ENCODE results near the gene NMS. TPM values are rescaled to one million over a fixed set of nuclear protein-coding genes. Genes with fewer than 3 reads are reported as not detected.

NMS gene
- total and polyA plus RNA-seq, 10 of the 15 experiments (the other 5 are each of a cell fraction or from before 2014, with no cell fraction given): not detected

- no peaks in the 10 kb centered on the region; the same call in 1 of the 3 replicates for H3K9me3 ChIP-seq (replicated peaks; ENCODE audit: control insufficient read depth, insufficient read depth, low read length)
- H3K27me3 ChIP-seq (replicated peaks in 1 of 2; ENCODE audit: control insufficient read depth in 2 of 2, insufficient read depth in 2 of 2, low read length in 1 of 2): no peaks in the 10 kb centered on the region
- H3K4me2 ChIP-seq (ENCODE audit: control insufficient read depth, insufficient read depth): no peak overlapping the region
- ChIA-PET CTCF (interaction anchor here (0.8 to 1.8 kb wide), 4 partner anchors 12 to 551 kb away, joined by 3 to 4 read pairs (median 4); no protein-coding TSS in a partner anchor), SMC1A (ENCODE audit: uncharacterized antibody, unreplicated experiment) (no interaction called here), RAD21 (ENCODE audit: unreplicated experiment) (no interaction called here), POLR2A (no interaction called here)
- intact Hi-C loops (cut with micrococcal nuclease; ENCODE audit: unreplicated experiment) (no loop called here), in situ Hi-C loops (cut with MboI) (loop anchor here (10.0 kb wide), 1 partner anchor 557 kb away; no protein-coding TSS in a partner anchor)
- H3K4me3 ChIP-seq: no peak overlapping the region
- no peak for FAIRE-seq
- BruUV-seq (replicated peaks): no TSS peak
- no peaks in the 10 kb centered on the region for H3K79me2 ChIP-seq (ENCODE audit: control insufficient read depth, insufficient read depth, low read length)
- ATAC-seq: peak; percentile 67
- TF ChIP-seq RAD21 (IDR thresholded peaks at IDR 0.05; ENCODE audit: insufficient read depth, low read depth, low read length): peak; percentile 67
- no peak for TF ChIP-seq PAX5 (IDR thresholded peaks at IDR 0.05; ENCODE audit: borderline replicate concordance, low read depth, low read length)
- 0 out of 3 replicates have a peak, but pooled peaks of 1 of the 2 experiments have one; percentile 11 for TF ChIP-seq EGR1 (IDR thresholded peaks at IDR 0.05; ENCODE audit: borderline replicate concordance in 1 of 2, low read depth in 2 of 2, low read length in 2 of 2)
- TF ChIP-seq ZBTB33 (IDR thresholded peaks at IDR 0.05): peak; percentile 79; the same call in 1 of the 2 replicates
- no peak for TF ChIP-seq ZNF687 (IDR thresholded peaks at IDR 0.05)
- TF ChIP-seq SMC3 (IDR thresholded peaks at IDR 0.05; ENCODE audit: borderline replicate concordance, low read length): peak; percentile 44; the same call in 1 of the 2 replicates
- TF ChIP-seq CTCF (IDR thresholded peaks at IDR 0.05 in 2 of 3, conservative IDR thresholded peaks at IDR 0.05 in 1 of 3; ENCODE audit: control insufficient read depth in 2 of 3, extremely low read depth in 1 of 3, insufficient read depth in 1 of 3, low read depth in 3 of 3, low read length in 3 of 3): peak; percentile 29 to 46 (median 37); a peak in 5 of 6 replicates
- H2AFZ ChIP-seq (ENCODE audit: control insufficient read depth, low read depth, low read length): no peak overlapping the region
- no peaks in the 10 kb centered on the region for H3K4me1 ChIP-seq (ENCODE audit: control insufficient read depth, insufficient read depth, low read length)
- H3K27ac ChIP-seq (ENCODE audit: control insufficient read depth, insufficient read depth): no peak overlapping the region
- no peaks in the 10 kb centered on the region for H4K20me1 ChIP-seq (ENCODE audit: control insufficient read depth, insufficient read depth)
- no peak for DNase-seq (ENCODE audit: low read depth, low spot score)
- WGBS (ENCODE audit: insufficient coverage, insufficient replicate concordance, low lambda C conversion rate, missing lambda C conversion rate): 12% methylated on average over 11 of the region's 11 CpGs
- no peak overlapping the region for H3K9ac ChIP-seq (ENCODE audit: control insufficient read depth, insufficient read depth, low read length)
- H3K36me3 ChIP-seq (ENCODE audit: control insufficient read depth in 2 of 2, insufficient read depth in 2 of 2, low read length in 1 of 2): no peaks in the 10 kb centered on the region
These were observed 42.5 kb upstream of the NMS start for GRCh38 chr2:100427627-100428258.
